OCI-LY1 (cell line): Measurements from ENCODE around the gene YEATS4.

ENCODE experiments used
- EZH2 ChIP-seq: fragments of 200-600 bp; sonication (generic), shearing (Covaris generic); IDR thresholded peaks from 2 replicates; pipeline ENCODE4 v1.8.0; 2017; ENCODE audit warnings: borderline replicate concordance, mixed run types, mild to moderate bottlenecking, antibody characterized with exemption, low read length, moderate library complexity, mixed read lengths
- TF ChIP-seq, protein P1 (sequence below): fragments of 200-600 bp; sonication (generic), shearing (Covaris generic); IDR thresholded peaks from 2 replicates; pipeline ENCODE4 v1.5.1; 2017; ENCODE audit warnings: mild to moderate bottlenecking, antibody characterized with exemption, low read length, moderate library complexity, mixed read lengths

DNA sequence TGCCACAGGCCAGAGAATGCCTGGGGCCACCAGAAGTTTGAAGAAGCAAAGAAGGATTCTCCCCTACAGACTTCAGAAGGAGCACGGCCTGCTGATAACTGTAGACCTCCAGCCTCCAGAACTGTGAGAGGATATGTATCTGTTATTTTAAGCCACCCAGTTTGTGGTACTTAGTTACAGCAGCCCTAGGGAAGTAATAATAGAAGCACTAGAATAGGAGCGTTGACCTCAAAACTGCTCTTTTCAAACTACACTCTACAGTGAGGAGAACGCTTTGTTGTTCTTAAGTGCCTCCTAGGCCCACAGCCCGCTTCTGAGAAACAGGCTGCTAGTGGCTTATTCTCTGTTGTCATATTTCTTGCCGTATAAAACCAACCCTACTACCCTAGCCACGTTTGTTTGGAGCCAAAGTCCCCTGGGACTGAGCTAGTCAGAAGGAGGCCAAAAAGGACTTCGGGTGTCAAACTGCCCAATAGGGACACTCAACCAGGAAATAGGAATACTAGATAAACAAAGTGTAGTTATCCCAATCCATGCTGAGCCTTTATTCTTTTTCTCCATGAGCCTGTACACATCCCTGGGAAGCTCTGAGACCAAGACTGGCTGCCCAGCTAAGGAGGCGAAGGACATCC lies 72.2 kb downstream of the YEATS4 start:
- TF ChIP-seq, protein P1, sequence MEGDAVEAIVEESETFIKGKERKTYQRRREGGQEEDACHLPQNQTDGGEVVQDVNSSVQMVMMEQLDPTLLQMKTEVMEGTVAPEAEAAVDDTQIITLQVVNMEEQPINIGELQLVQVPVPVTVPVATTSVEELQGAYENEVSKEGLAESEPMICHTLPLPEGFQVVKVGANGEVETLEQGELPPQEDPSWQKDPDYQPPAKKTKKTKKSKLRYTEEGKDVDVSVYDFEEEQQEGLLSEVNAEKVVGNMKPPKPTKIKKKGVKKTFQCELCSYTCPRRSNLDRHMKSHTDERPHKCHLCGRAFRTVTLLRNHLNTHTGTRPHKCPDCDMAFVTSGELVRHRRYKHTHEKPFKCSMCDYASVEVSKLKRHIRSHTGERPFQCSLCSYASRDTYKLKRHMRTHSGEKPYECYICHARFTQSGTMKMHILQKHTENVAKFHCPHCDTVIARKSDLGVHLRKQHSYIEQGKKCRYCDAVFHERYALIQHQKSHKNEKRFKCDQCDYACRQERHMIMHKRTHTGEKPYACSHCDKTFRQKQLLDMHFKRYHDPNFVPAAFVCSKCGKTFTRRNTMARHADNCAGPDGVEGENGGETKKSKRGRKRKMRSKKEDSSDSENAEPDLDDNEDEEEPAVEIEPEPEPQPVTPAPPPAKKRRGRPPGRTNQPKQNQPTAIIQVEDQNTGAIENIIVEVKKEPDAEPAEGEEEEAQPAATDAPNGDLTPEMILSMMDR = no peak
- TF ChIP-seq EZH2 = no peak
